Loucy (cell line): ENCODE results near the gene KLF13.

Experiments
- H2AFZ ChIP-seq: fragments of 200-600 bp; sonication (generic); 2 replicates; pipeline ENCODE4 v1.6.0; 2016; ENCODE audit warnings: antibody characterized with exemption, mild to moderate bottlenecking, low read length, moderate library complexity
- H3F3A ChIP-seq: fragments of 200-600 bp; 2 replicates; pipeline ENCODE4 v1.6.0; 2016; ENCODE audit warnings: antibody characterized with exemption, low read depth, mild to moderate bottlenecking
- H3K27me3 ChIP-seq: fragments of 200-600 bp; sonication (generic); 2 replicates; pipeline ENCODE4 v1.6.1; 2014; ENCODE audit warnings: low read length, mild to moderate bottlenecking; ENCODE audit not compliant: insufficient read depth, poor library complexity, severe bottlenecking
- H3K36me3 ChIP-seq: fragments of 200-600 bp; sonication (generic); 2 replicates; pipeline ENCODE4 v1.6.1; 2016; ENCODE audit warnings: low read length; ENCODE audit not compliant: insufficient read depth
- H3K4me1 ChIP-seq: fragments of 200-600 bp; sonication (generic); 2 replicates; pipeline ENCODE4 v1.5.1; 2014; ENCODE audit warnings: low read length, mild to moderate bottlenecking; ENCODE audit not compliant: insufficient read depth, poor library complexity, severe bottlenecking
- H3K4me2 ChIP-seq: fragments of 200-600 bp; sonication (generic); 2 replicates; pipeline ENCODE4 v1.6.0; 2014; ENCODE audit warnings: antibody characterized with exemption, low read length, low read depth, mild to moderate bottlenecking; ENCODE audit not compliant: poor library complexity, severe bottlenecking
- H3K4me3 ChIP-seq: fragments of 200-600 bp; sonication (generic); 2 replicates; pipeline ENCODE4 v1.5.1; 2014; ENCODE audit warnings: low read length, mild to moderate bottlenecking, mixed read lengths; ENCODE audit not compliant: poor library complexity, severe bottlenecking
- H3K79me2 ChIP-seq: fragments of 200-600 bp; sonication (generic); 2 replicates; pipeline ENCODE4 v1.6.1; 2014; ENCODE audit warnings: low read length; ENCODE audit not compliant: insufficient read depth
- H3K9ac ChIP-seq: fragments of 200-600 bp; sonication (generic); 2 replicates; pipeline ENCODE4 v1.6.0; 2014; ENCODE audit warnings: mild to moderate bottlenecking, low read depth, low read length, moderate library complexity; ENCODE audit not compliant: poor library complexity, severe bottlenecking
- H3K9me2 ChIP-seq: fragments of 200-600 bp; sonication (generic); replicated peaks from 2 replicates; pipeline ENCODE4 v1.6.1; 2016; ENCODE audit warnings: low read depth, low read length, mixed read lengths
- H3K9me3 ChIP-seq: fragments of 200-600 bp; sonication (generic); 2 replicates; pipeline ENCODE4 v1.6.1; 2014; ENCODE audit warnings: mild to moderate bottlenecking, antibody characterized with exemption, low read length, low read depth; ENCODE audit not compliant: insufficient read depth
- H4K20me1 ChIP-seq: fragments of 200-600 bp; sonication (generic); 2 replicates; pipeline ENCODE4 v1.6.0; 2014; ENCODE audit warnings: antibody characterized with exemption, low read length, mild to moderate bottlenecking; ENCODE audit not compliant: insufficient read depth, poor library complexity, severe bottlenecking
- CTCF ChIP-seq: fragments of 200-600 bp; sonication (generic); conservative IDR thresholded peaks from 2 replicates; pipeline ENCODE4 v1.5.1; 2014; ENCODE audit warnings: mild to moderate bottlenecking, antibody characterized with exemption, low read length
- EZH2phosphoT487 ChIP-seq: fragments of 200-600 bp; IDR thresholded peaks from 2 replicates; pipeline ENCODE4 v1.6.1; 2018; ENCODE audit warnings: antibody characterized with exemption, mild to moderate bottlenecking, moderate library complexity, borderline replicate concordance

Gene KLF13

GRCh38 chr15:31309893-31310606 lies 16.6 kb upstream of the KLF13 start:
- Histone ChIP-seq H3K9me2 (no peaks in the 10 kb centered on the region), H2AFZ (no peak overlapping the region), H3F3A (no peaks in the 10 kb centered on the region), H3K9me3 (no peaks in the 10 kb centered on the region), H3K27me3 (no peaks in the 10 kb centered on the region), H3K36me3 (no peaks in the 10 kb centered on the region), H4K20me1 (no peaks in the 10 kb centered on the region), H3K4me1 (no peaks in the 10 kb centered on the region), H3K79me2 (no peaks in the 10 kb centered on the region), H3K4me3 (no peak overlapping the region), H3K4me2 (no peak overlapping the region), H3K9ac (no peak overlapping the region)
- TF ChIP-seq EZH2phosphoT487 = no peak
- no peak for TF ChIP-seq CTCF

GRCh38 chr15:31311735-31312619 lies 14.7 kb upstream of the KLF13 start:
- no peak overlapping the region for H3K4me2 ChIP-seq
- H3K9ac ChIP-seq = no peak overlapping the region
- no peaks in the 10 kb centered on the region for H4K20me1 ChIP-seq
- H3K79me2 ChIP-seq = no peaks in the 10 kb centered on the region
- no peak for TF ChIP-seq CTCF
- TF ChIP-seq EZH2phosphoT487 = no peak
- no peaks in the 10 kb centered on the region for H3K36me3 ChIP-seq
- no peaks in the 10 kb centered on the region for H3K9me3 ChIP-seq
- H3F3A ChIP-seq = no peaks in the 10 kb centered on the region
- H2AFZ ChIP-seq = no peak overlapping the region
- H3K27me3 ChIP-seq = no peaks in the 10 kb centered on the region
- no peak overlapping the region for H3K4me3 ChIP-seq
- H3K9me2 ChIP-seq = no peaks in the 10 kb centered on the region
- H3K4me1 ChIP-seq = peaks cover 8% of the 10 kb centered on the region

- no peaks in the 10 kb centered on the region for H4K20me1 ChIP-seq
- H3K9ac ChIP-seq = no peak overlapping the region
- no peak overlapping the region for H2AFZ ChIP-seq
- no peak overlapping the region for H3K4me2 ChIP-seq
- TF ChIP-seq EZH2phosphoT487 (no peak), CTCF (no peak)
- H3K4me3 ChIP-seq = no peak overlapping the region
- H3K79me2 ChIP-seq = no peaks in the 10 kb centered on the region
- peaks cover 13% of the 10 kb centered on the region for H3K4me1 ChIP-seq
- H3K9me2 ChIP-seq = no peaks in the 10 kb centered on the region
- no peaks in the 10 kb centered on the region for H3F3A ChIP-seq
- H3K9me3 ChIP-seq = no peaks in the 10 kb centered on the region
- H3K36me3 ChIP-seq = no peaks in the 10 kb centered on the region
- H3K27me3 ChIP-seq = no peaks in the 10 kb centered on the region
Observed at GRCh38 chr15:31313223-31313622, 13.4 kb upstream of the KLF13 start.
